Inferior parietal cortex (tissue), 1 donor: ENCODE results near the gene CAMK4.

ENCODE experiments used
- DNase-seq: peaks from one replicate; pipeline ENCODE4 v3.0.0-alpha.2; 2016; ENCODE audit errors: extremely low spot score

The CAMK4 gene

DNA sequence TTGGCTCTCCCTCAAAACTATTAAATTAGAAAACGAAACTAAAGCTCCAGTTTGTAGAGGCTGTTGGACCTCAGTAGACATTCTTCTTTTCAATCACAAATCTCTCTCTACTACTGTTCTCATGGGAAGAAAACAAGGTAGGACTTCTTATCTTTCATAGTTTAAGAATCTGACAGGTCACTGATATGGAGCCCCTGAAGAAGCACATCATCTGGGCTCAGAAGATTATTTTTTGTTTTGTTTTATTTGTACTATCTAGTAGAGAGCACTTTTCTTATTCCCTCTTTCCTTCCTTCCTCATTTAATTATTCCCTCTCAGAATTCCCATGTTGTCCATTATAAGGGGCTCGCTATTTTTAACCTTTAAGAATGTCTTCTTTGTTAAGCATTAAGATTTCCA lies 261.9 kb downstream of the CAMK4 start:
- no peak for DNase-seq

DNA sequence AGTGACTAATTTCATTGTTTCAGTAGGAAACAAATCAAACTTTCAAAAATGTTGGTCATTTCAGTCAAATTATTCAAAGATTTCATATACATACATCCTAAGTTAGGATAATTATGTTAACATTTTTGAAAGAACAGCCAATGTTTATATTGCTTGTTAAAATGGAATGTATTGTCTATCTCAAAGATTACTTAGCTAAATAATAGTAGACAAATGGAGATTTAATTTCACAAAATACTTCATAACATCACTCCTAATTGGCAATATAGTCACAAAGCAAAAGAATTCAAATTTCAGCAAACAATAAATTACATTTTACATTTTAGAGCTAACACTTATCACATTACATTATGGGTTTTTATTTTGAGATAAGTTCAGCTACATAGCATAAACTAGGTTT lies 262.7 kb downstream of the CAMK4 start:
- no peak for DNase-seq

DNA sequence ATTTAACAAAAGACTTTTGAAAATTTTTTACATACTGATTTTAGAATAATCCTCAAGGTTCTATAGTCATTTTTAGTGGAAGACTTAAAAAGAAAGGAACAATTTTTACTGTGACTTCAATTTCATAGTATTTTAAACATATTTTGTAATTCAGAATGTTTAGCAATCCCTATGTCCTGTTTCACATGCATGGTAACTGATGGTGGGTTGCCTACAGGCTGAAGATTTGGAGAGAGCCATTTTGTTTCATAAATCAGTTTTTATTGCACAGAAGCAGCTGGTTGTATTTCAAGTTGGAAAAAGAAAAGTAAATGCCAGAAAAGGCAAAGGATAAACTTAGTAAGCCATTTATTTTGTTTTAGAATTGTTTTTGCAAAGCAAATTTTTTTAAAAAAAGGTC lies 264.2 kb downstream of the CAMK4 start:
- DNase-seq = no peak

DNA sequence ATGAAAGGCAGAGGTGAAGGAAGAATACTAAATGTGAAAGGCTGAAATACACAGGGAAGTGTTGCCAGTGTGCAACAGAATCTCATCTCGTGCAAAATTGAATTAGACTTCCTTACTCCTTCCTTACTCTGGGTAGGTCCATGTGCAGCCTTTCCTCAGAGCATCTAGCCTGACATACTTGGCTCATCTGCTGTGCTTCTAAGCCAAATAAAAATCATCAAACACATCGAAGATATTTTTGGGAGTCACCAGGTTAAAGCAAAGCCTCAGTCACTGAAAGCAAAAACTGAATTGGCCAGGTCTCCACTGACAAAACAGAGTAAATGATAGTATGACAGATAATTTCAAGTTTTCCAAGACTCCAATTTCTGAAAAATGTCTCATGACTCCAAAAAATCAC lies 268.8 kb downstream of the CAMK4 start:
- no peak for DNase-seq

DNA sequence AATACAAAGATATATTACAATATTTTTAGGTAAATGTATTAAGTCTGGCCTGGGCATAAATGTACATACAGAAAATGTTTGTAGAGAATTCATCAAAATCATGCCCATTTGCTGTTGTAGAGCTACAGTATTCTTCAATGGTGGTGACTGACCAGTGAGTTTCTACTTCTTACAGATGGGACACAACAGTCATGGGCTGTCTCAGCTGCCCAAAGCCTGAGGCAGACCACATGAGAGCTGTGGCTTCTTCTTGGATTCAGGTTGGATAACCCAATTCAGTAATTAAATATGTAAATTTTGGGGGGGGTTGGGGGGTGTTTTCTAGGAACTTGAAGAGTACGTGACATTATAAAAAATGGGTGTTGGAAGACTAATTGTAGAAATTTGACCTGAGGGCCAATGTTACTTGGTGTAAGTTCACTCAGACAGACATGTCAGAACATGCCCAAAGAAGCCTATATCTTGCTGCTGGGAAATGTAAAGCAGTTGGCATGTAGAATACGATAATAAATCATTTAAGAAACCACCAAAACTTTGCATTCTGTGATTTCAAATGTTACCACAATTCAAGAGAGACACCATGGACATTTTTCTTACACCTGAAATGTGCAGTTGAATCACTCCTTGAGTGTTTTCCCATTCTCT lies 270.3 kb downstream of the CAMK4 start:
- no peak for DNase-seq

DNA sequence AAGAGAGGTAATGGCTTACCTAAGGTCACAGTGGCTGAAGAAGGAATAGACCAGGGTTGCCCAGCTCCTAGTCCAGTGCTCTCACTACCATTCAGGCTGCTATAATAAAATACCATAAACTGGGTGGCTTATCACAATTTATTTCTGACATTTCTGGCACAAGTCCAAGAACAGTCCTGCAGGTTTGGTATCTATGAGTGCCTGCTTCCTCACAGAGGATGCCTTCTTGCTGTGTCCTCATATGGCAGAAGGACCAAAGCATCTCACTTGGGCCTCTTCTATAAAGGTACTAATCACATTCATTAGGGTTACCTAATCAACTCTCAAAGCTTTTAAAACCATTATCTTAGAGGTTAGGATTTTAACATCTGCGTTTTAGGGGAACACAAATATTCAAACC lies 271.0 kb downstream of the CAMK4 start:
- DNase-seq = no peak

DNA sequence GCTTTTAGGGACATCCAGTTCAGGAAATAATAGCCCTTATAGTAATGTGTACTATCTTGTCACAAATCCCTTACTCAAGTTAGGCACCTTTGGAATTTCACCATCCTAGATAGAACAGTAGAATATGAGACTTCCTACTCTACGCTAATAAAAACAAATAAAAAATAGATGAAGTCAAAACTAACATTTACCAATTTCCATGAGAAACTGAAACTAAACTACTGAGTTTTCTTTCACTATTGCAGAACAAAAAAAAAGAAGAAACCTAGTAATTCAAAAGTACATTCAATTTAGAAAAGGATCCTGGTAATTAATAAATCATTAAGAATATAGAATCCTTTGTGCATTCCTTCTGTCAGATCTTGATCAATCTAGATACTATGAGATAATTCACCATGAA lies 274.2 kb downstream of the CAMK4 start:
- DNase-seq = no peak

DNA sequence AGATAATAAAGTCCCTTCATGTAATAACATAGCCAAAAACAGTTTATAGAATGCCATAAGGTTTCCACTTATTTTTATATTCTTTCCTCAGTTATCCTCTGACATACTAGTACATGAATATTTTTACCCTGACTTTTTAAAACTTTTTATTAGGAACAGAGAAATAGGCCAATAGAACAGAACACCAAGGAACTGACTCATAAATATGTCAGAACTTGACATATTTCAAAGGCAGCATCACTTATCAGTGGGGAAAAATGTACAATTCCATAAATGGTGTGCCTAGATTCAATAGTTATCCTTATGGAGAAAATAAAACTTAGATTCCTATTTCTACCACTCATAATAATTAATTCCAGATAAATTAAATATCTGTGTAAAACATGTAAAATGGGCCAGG lies 278.8 kb downstream of the CAMK4 start:
- DNase-seq = no peak

DNA sequence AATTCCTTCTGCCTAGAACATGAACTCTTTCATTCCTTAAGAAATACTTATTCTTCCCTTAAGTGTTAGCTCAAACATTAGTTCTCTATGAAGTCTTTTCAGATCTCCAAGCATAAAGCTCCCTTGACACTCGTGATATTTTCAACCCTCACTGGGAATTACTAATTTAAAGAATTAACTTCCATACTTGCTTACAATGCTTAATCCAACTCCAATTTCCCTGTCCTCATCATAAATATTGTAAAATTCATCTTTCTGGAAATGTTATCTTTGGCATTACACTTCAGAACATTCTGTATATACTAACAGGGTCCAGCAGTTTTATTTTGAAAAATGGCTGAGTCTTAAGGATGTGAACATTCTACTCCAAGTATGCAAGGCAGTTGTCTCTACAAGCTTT lies 280.9 kb downstream of the CAMK4 start:
- DNase-seq = no peak

DNA sequence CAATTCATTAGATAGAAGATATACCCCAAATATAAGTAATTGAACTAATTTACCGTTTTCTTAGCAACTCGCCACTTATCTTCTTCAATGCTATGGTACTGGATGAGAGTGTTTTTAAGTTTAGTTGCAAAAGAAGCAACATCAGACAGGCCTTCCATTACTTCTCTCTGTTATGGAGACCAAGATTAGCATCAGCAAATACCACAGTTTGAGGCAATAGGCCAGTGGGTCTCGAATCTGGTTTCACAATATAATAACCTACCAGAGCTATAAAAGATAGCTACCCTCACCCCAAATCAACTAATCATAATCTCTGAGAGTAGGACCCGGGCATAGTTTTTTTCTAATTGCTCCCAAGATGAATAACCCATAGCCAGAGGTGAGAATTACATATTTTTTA lies 283.1 kb downstream of the CAMK4 start:
- DNase-seq = no peak

DNA sequence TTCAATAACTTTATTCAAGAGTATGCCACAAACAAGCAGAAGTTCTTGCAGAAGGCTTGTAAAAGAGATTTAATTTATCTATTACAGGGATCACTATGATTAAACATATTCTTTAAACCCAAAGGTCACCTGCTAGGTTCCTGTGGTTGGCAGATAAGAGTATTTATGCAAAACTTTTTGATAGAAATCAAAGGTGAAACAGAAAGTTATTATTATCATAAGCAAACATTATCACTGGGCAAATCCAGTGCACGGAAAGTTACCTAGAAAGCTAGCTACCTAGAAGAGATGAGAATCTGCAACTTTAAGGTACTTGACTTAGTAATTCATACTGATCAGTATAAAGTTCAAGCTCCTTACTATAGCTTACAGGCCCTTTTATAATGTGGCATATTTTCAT lies 284.9 kb downstream of the CAMK4 start:
- no peak for DNase-seq

DNA sequence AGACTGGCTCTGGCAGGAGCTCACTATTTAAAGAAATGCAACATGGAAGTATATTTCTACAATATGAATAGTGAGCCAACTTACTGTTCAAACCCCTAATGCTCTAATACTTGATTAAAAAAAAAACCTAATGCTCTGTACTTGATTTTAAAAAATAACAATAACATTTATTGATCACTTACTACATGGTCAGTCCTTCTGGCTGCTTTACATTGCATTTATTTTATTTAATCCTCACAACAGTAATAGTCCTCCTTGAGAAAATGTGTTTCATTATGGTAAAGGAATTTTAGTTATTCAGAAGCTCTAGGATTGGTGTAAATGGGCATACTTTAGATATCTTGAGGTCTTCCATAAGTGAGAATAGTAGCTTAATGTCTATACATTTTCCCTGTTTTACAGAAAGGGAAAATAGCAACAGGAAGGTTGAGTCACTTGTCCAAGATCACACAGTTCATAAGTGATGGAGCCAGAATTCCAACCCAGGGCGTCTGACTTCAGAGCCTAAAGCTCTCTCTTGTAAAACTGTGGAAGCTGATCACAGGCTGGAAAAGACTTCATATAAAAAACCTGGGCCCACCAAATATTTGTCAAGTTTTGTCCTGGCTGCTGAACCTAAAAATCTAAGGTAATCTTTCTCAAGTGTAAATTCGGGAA lies 287.1 kb downstream of the CAMK4 start:
- DNase-seq = no peak

DNA sequence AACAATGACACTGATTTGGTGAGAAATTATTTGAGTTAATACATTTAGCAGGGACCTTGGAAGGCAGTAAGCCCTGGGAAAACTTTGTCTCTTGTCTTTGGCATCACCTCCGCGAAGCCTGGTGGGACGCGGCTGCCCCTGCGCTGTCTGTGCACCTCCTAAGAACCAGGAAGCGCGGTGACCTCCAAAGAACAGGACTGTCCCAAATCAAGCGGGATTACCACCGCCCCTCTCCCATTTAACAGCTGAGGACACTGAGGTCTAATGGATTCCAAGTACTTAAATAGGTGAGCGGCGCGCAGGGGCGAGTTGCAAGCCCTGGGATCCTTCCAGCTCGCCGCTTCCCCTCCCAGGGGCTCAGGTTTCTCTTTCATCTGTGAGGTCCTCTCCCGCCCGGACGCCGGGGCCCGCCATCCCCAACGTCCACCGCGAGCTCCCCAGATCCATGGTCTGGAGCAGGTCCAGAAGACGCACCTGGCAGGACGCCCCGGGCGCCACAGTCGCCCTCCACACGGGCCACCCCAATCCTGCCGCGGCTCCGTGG lies 287.7 kb downstream of the CAMK4 start:
- DNase-seq = no peak

DNA sequence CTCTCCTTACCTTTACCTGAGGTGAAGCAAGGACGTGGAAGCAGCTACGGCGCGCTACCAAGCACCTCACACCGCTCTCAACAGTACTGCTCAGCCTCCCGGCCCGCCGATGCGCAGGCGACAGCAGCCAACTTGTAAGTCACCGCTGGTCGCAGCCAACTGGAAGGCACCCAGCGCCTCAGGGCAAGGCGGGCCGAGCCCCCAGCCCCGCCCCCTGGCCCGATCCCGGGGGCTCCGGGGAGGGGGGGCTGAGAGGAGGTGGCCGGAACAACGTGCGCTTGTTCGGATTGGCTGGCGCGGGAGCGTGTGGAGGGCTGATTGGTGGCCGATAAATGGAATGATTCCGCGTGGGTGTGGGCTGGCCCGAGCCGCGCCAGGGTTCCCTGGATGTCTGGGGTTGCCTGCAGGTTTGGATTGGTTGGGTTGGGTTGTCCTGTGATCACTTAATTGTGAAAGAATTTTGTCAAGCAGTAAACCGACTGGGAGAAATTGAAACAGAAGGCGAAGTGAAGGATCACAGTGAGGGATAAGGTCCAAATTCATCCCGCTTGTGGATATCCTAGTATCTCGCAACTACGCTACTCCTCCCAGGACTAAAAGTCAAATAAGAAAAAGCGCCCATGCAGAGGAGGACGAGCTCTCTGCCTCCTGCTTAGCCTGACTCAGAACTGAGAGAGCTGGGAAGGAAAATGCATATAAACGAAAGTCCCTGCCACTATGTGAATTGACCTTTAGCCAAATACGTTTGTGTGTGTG lies 288.4 kb downstream of the CAMK4 start, which contains the start of gene STARD4:
Gene STARD4, minus strand, starts transcription at position 161 of the 756 bp plus-strand sequence. CDS start 5,102 bp downstream, outside the sequence.
- DNase-seq = peak; percentile 93

DNA sequence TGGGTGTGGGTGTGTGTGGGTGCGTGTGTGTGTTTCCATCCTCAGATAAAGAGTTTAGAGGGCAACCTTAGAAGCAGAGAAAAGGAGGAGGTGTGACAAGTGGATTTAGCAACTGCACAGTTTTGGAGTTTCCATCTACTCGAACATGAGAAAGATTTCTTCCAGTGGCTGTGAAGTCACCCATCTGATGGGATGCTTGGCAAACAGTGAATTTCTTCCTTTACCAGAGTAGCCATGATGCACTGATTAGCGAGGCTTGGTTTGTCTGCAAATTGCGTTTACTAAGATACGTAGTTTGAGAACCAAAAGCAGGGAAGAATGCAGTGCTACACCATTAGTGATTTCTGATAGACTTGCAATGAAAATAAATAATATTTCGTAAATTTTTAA lies 288.9 kb downstream of the CAMK4 start:
- DNase-seq = no peak

DNA sequence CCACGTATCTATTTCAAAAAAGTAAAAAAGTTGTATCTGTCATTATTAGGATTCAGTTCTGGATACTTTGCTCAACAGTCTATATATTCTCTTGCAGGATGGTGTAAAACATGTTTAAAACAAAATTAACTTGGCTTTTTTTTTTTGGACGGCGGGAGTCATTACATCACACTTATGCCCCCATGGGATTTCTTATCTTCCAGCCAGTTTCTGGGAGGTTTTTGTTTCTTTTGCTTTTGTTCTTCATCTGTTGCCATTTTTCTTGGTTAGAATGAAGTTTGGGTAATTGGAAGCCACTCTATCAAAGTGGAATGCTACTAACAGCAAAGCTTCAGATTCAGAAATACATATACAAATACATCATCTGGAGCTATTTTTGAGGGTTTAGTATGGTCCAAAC lies 289.9 kb downstream of the CAMK4 start:
- DNase-seq = no peak

DNA sequence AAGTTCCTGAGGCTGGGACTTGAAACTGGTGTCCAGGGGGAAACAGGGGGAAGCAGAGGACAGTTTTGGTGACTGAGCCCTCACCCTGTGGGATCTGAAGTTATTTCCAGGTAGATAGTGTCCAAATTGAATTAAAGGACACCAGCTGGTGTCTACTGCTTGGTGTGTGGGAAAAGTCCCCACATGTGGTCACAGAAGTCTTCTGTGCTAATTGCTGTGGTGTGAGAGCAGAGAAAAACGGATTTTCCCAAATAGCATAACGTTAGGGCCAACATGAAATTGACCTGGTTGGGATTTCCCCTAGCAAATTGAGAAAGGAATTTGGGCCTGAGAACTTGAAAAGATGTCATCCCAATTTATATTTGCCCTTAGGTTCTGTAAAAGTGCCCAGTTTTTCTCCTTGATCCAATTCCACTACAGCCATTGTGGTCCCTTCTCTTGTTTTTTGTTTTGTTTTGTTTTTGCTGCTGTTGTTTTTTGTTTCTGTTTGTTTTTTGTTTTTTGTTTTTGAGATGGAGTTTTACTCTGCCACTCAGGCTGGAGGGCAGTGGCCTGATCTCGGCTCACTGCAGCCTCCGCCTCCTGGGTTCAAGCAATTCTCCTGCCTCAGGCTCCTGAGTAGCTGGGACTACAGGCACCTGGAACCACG lies 293.8 kb downstream of the CAMK4 start:
- no peak for DNase-seq

DNA sequence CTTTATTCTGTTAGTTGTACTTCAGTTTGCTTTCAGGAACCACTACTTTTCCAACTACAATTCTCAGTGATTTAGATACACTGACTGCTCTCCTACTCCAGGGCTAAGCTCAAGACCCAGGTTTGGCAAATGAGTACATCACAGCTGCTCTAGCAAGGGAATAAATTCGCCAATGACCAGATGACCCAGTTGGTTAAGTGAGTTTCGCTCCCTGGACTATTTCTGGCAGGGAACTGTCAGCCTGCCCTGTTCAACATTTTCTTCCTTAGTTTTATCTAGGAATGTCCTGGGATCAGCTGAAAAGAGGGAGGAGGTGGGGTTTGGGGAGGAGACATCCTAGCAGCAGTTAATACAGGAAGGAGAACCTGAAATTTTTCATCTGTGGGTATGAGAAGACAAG lies 294.6 kb downstream of the CAMK4 start:
- DNase-seq = no peak

DNA sequence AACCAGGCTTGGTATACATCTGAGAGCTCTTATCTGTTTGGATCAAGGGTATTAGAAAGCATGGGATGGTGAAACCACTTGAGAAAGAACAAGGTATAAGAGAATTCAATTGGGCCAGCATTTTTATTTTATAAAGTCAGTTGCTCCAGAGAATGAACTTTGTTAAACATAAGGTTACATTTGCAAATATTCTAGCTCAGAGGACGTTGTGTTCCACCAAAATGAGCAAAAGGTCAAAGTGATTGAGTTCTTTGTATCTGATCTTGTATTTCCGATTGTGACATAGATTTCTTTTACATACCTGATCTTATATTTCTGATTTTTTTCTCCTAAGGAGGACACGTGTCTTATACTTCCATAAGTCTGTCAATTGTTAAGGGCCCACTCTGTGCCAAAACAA lies 296.7 kb downstream of the CAMK4 start:
- DNase-seq = no peak

DNA sequence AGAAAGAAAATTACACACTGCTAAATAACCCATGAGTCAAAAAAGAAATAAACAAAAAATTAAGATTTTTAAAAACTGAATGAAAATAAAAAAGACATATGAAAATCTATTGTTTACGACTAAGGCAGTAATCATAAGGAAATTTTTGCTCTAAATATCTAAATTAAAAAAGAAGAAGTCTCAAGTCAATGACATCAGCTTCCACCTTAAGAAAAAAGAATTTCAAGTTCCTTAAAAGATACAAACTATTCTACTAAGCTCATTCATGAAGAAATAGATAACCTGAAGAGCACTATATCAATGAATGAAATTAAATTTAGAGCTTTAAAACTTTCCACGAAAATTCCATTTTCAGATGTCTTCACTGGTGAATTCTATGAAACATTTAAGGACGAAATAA lies 303.9 kb downstream of the CAMK4 start:
- no peak for DNase-seq

DNA sequence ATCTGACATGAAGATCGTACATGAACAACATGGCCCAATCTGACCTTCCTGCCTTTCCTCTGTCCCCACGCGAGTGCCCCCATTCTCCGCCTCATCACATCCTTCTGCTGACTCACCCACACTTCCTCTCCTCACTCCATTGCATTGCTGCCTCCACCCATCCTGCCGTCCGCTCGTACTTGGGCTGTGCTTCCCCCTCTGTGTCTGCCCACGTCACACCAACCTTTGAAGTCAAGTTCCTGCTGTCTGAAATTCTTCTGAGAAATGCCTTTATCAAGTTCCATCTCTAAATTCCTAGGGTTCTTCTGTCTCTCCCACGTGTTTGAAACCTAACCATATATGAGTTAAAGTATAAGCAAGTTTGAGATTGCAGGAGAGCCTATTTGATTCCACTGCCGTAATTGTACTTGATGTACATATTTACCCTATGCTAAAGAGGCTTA lies 306.1 kb downstream of the CAMK4 start:
- DNase-seq = no peak

DNA sequence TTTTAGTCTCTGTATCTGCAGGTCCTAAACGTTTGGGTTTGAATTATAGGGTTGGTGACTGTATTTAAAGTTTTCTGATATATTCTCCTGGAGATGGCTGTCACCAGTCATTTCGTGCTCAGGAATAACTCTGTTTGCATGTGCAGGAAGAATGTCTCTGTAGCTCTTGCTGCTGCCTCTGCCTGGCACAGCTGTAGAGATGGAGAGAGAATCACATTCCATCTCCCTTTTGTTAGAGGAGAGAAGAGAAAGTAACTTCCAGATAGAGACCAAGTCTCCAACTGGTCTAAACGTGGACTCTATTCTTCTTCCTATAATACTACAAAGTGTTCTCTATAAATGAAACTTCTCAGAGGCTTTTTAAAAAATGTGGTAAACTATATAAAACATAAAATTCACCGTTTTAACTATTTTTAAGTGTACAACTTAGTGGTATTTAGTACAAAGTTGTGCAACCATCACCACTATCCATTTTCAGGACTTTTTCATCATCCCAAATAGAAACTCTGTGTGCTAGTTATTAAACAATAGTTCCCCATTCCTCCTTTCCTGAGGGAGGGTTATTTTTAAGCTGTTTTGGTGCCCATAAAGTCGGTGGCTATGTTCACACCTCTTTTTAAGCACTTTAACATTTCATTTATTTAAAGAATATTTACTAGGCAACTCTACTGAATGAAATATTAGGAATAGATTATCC lies 308.9 kb downstream of the CAMK4 start:
- no peak for DNase-seq
